ACC112 (cell line): Measurements from ENCODE around the gene PHTF2.

Source experiments
- H2AFZ ChIP-seq: fragments of 200-600 bp; sonication (generic); one replicate; pipeline ENCODE4 v1.6.0; 2017; ENCODE audit warnings: antibody characterized with exemption, low read length; ENCODE audit not compliant: unreplicated experiment
- H3K27ac ChIP-seq: fragments of 200-600 bp; sonication (generic); 2 replicates; pipeline ENCODE4 v1.5.1; 2014; ENCODE audit warnings: low read depth, mild to moderate bottlenecking, antibody characterized with exemption, low read length, moderate library complexity
- H3K27me3 ChIP-seq: fragments of 200-600 bp; sonication (generic); 2 replicates; pipeline ENCODE4 v1.6.1; 2014; ENCODE audit warnings: mild to moderate bottlenecking, antibody characterized with exemption, low read length, moderate library complexity, mixed read lengths; ENCODE audit not compliant: insufficient read depth
- H3K36me3 ChIP-seq: fragments of 200-600 bp; sonication (generic); 2 replicates; pipeline ENCODE4 v1.6.1; 2016; ENCODE audit warnings: mild to moderate bottlenecking, antibody characterized with exemption, low read length, moderate library complexity, mixed read lengths; ENCODE audit not compliant: insufficient read depth
- H3K4me1 ChIP-seq: fragments of 200-600 bp; sonication (generic); one replicate; pipeline ENCODE4 v1.6.1; 2016; ENCODE audit warnings: low read length, mixed read lengths; ENCODE audit not compliant: insufficient read depth, unreplicated experiment, control insufficient read depth
- H3K4me3 ChIP-seq: fragments of 200-600 bp; sonication (generic); 2 replicates; pipeline ENCODE4 v1.5.1; 2014; ENCODE audit warnings: mild to moderate bottlenecking, low read depth, low read length
- H3K79me2 ChIP-seq: fragments of 200-600 bp; sonication (generic); one replicate; pipeline ENCODE4 v1.6.0; 2016; ENCODE audit warnings: low read length; ENCODE audit not compliant: control insufficient read depth, unreplicated experiment, insufficient read depth

Gene PHTF2

DNA sequence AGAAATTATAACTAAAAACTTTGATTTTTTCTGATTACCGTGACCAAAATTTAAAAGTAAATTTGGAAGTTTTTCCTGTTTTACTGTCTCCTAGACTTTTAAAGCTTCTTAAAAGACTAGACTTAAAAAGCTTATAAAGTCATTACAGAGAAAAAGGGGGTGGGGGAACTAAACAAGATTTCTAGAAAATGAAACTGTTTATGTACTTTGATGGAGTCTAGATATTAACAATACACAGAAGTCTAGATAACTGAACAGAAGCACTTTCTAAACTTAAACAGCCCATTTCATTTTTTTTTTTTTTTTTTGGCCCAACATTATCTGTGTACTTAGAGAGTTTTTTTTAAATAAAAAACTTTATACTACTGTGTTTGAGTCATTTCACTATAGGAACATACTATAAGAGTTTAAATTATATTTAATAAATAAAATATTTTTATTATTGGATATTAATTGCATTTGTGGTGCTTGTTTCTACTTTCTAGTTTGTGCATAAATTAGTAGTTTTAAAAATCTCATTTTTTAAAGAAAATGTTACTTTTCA is 98.5 kb downstream of the PHTF2 start:
- H3K36me3 ChIP-seq = no peaks in the 10 kb centered on the region

DNA sequence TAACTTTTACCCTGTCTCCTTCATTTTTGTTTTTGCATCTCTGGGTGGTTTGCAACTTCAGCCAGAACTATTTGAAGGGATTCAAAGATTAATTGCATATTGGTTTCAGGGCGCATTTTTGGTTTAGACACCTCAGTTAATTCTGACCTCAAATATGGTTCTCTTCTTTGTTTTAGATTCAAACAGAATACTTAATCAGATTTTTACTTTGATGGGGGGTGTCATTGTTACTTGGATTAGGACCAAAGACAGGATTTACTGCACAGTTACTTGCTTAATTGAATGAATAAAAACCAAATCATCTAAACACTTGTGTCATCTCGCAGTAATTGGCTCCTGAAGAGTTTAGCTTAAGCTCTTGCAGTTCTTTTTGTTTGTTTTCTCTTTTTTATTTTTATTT is 100.9 kb downstream of the PHTF2 start:
- H3K79me2 ChIP-seq = no peaks in the 10 kb centered on the region
- H3K4me3 ChIP-seq = no peak overlapping the region
- H2AFZ ChIP-seq = no peak overlapping the region
- H3K36me3 ChIP-seq = no peaks in the 10 kb centered on the region
- H3K27me3 ChIP-seq = no peaks in the 10 kb centered on the region
- no peak overlapping the region for H3K27ac ChIP-seq
- H3K4me1 ChIP-seq = no peaks in the 10 kb centered on the region

More for the DNA sequence above, 98.5 kb downstream of the PHTF2 start:
- Histone ChIP-seq H3K4me3 (no peak overlapping the region), H3K27me3 (no peaks in the 10 kb centered on the region), H3K4me1 (no peaks in the 10 kb centered on the region), H3K79me2 (no peaks in the 10 kb centered on the region), H2AFZ (no peak overlapping the region), H3K27ac (no peak overlapping the region)

DNA sequence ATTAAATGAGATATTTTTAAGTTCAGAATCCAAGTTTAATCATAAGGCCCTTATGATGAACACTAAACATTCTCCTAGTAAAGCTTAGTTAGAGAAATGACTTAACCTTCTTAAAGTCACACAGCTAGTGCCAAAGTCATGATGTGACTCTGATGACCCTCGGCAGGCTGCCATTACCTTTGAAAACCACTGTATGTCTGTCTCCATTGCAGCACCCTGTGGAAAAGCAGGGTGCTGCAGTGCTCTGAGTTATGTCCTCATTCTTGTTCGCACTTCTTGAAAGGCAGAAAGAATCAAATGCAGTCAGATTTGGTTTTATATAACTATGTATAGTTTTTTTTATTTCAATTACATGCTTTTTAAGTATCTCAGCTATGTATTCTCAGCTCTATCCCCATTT is 105.0 kb downstream of the PHTF2 start:
- Histone ChIP-seq H3K79me2 (no peaks in the 10 kb centered on the region), H2AFZ (no peak overlapping the region), H3K4me1 (no peaks in the 10 kb centered on the region), H3K4me3 (no peak overlapping the region), H3K27ac (no peak overlapping the region), H3K27me3 (no peaks in the 10 kb centered on the region), H3K36me3 (no peaks in the 10 kb centered on the region)

DNA sequence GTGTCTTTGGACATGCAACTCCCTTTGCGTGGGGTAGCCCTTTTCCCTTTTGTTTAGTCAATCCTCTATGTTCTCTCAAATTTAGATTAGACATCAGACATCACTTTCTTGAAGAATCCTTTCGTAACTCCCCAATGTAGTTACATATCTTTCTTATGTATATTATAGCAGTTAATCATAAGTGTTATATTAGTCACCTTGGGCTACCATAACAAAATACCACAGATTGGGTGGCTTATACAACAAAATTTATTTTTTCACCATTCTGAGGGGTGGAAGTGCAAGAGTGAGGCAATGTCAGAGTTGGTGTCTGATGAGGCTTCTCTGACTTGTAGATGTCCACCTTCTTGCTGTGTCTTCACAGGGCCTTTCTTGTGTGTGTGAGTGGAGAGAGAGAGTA is 105.7 kb downstream of the PHTF2 start:
- H2AFZ ChIP-seq = no peak overlapping the region
- H3K27me3 ChIP-seq = no peaks in the 10 kb centered on the region
- no peaks in the 10 kb centered on the region for H3K36me3 ChIP-seq
- H3K4me1 ChIP-seq = no peaks in the 10 kb centered on the region
- H3K4me3 ChIP-seq = no peak overlapping the region
- H3K79me2 ChIP-seq = no peaks in the 10 kb centered on the region
- no peak overlapping the region for H3K27ac ChIP-seq

DNA sequence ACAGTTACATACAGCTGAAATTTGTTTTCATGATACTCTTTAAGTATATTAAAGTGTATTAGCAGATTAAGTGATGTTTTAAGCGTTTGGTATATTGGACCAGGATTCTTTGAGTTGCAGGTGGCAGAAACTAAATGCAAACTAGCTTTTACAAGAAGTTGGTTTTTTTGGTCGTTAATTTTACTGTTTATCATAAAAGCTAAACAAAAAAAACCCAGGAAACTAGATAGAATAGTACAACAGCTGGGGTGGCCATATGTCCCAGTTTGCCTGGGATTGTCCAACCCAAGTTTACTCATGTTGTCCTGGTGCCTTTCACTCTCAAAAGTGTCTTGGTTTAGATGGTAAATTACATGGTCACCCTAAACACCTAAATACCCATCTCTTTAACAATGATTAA is 108.7 kb downstream of the PHTF2 start:
- no peaks in the 10 kb centered on the region for H3K27me3 ChIP-seq
- H3K4me3 ChIP-seq = no peak overlapping the region
- no peak overlapping the region for H3K27ac ChIP-seq
- H3K79me2 ChIP-seq = no peaks in the 10 kb centered on the region
- H3K4me1 ChIP-seq = no peaks in the 10 kb centered on the region
- H3K36me3 ChIP-seq = no peaks in the 10 kb centered on the region
- no peak overlapping the region for H2AFZ ChIP-seq

DNA sequence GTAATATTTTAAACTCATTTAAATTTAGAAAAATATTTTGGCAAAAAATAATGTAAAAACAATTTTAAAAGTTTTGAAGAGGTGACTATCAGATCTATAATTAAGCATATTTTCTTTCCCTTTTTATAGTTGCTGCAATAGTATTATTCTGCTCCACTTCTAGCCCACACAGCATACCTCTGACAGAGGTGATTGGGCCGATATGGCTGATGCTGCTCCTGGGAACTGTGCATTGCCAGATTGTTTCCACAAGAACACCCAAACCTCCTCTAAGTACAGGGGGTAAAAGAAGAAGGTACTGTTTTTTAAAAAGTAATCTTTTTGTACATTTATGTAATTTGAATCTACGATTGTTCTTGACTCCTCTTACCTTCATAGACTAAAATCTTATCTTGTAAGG is 110.1 kb downstream of the PHTF2 start:
- no peak overlapping the region for H3K27ac ChIP-seq
- H3K4me3 ChIP-seq = no peak overlapping the region
- no peak overlapping the region for H2AFZ ChIP-seq
- H3K79me2 ChIP-seq = no peaks in the 10 kb centered on the region
- no peaks in the 10 kb centered on the region for H3K27me3 ChIP-seq
- H3K4me1 ChIP-seq = no peaks in the 10 kb centered on the region
- no peaks in the 10 kb centered on the region for H3K36me3 ChIP-seq

DNA sequence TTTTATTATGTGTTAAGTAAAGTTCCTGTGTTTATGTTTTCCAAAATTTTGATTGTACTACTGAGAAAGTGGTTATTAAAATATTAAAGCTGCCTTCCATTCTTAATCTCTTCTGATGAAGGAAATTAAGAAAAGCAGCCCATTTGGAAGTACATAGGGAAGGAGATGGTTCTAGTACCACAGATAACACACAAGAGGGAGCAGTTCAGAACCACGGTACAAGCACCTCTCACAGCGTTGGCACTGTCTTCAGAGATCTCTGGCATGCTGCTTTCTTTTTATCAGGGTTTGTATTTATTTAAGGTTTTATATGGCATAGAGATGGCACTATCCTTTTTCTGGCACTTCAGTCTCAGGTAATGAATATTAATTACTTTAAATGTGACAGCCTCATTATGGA is 111.6 kb downstream of the PHTF2 start:
- Histone ChIP-seq H3K36me3 (no peaks in the 10 kb centered on the region), H3K79me2 (no peaks in the 10 kb centered on the region), H2AFZ (no peak overlapping the region), H3K27me3 (no peaks in the 10 kb centered on the region), H3K4me3 (no peak overlapping the region), H3K27ac (no peak overlapping the region), H3K4me1 (no peaks in the 10 kb centered on the region)

DNA sequence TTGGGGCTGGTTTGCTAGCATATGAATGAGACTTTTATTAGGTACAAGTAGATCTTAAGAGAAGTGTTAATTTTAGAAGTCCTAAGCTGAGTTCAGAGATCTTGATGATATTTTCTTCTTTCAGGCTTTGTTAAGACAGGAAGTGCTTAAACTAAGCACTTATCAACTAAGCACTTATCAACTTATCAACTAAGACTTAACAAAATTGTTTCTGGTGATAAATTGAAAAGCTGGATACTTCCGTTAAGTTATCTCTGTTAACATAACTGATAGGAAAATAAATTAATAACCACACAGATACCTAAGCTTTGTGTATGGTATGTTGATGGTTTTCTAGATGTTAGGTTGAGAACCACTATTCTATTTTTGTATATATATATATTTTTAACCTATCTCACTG is 113.7 kb downstream of the PHTF2 start:
- Histone ChIP-seq H3K4me3 (no peak overlapping the region), H3K79me2 (no peaks in the 10 kb centered on the region), H3K4me1 (no peaks in the 10 kb centered on the region), H3K36me3 (no peaks in the 10 kb centered on the region), H3K27ac (no peak overlapping the region), H3K27me3 (no peaks in the 10 kb centered on the region), H2AFZ (no peak overlapping the region)

DNA sequence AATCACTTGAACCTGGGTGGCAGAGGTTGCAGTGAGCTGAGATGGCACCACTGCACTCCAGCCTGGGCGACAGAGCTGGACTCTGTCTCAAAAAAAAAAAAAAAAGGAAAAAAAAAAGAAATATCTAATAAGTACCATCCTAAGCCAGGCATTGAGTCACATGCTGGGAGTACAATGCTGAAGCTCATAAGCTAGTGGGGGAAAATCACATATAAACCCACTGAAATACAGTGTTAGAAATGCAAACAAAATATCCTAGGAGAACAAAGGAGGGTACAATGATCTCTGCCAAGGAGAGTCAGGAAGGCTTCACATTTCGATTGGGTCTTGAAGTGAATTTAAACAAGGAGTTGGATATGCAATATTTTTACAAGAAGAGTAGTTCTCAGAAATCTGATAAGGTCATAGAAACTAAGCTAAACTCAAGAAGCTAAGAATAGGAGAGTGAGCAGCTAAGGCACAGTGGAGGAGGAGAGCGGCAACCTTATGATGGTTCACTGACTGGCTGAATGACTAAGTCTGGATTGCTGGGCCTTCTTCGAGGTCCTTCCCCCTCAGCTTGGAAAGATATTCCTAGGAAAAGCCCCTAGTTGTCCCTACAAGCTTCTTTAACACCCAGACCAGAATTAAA is 115.5 kb downstream of the PHTF2 start:
- H2AFZ ChIP-seq = no peak overlapping the region
- H3K36me3 ChIP-seq = no peaks in the 10 kb centered on the region

DNA sequence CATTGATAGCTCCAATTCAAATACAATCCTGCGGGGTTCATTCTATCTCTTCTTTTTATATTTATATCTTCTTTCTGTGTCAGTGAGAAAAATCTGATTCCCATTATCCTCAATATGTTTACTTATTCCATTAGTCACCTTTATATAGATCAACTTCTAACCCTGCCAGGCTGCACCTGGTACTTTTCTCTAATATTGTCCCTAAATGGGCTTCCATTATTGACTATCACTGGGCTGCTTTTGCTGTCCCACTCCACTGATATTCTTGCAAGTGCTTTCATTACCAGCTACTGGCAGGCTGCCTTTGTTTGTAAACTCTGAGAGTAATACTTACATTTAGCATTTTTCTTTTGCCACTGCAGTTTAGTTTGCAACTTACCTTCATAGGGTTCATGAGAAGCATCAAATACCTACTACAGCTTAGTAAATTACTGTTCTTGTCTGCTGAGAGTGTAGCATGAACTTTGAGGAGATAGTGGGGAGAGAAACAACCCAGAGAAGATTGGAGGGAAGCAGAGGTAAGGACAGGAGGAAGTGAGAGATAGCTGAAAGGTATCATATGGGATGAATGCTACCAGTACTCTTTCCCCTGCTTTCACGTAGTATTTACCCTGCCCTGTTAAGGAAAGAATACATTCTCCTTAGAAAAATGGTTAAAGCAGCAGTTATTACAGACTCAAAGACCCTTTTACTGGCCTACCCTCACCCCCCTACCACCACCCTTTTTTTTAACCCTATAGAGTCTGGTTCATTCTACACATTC is 119.1 kb downstream of the PHTF2 start:
- no peaks in the 10 kb centered on the region for H3K27me3 ChIP-seq
- no peak overlapping the region for H3K27ac ChIP-seq
- no peaks in the 10 kb centered on the region for H3K4me1 ChIP-seq
- no peaks in the 10 kb centered on the region for H3K79me2 ChIP-seq
- no peak overlapping the region for H3K4me3 ChIP-seq
- H3K36me3 ChIP-seq = no peaks in the 10 kb centered on the region
- H2AFZ ChIP-seq = no peak overlapping the region

More for the DNA sequence above, 115.5 kb downstream of the PHTF2 start:
- Histone ChIP-seq H3K79me2 (no peaks in the 10 kb centered on the region), H3K27ac (no peak overlapping the region), H3K4me1 (no peaks in the 10 kb centered on the region), H3K27me3 (no peaks in the 10 kb centered on the region), H3K4me3 (no peak overlapping the region)

DNA sequence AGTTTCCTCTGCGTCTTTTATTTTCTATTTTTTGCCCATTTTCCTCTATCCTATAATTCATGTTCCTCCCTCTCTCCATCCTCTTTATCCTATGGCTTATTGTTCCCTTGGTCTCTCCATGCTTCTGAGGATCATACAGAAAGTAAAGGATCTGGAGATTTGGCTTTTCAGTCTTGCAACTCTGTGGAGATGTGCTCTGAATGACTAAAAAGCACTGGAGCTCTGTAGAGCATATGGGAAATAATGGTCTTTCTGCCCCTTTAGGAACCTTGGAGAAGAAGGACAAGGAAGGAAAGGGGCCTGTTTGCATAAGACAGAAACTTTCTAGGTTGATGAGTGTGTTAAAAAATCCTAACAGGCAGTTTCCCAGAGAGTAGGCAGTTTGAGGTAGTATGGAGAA is 120.1 kb downstream of the PHTF2 start:
- Histone ChIP-seq H3K27ac (no peak overlapping the region), H3K4me3 (no peak overlapping the region), H3K27me3 (no peaks in the 10 kb centered on the region), H3K4me1 (no peaks in the 10 kb centered on the region), H3K36me3 (no peaks in the 10 kb centered on the region), H2AFZ (no peak overlapping the region), H3K79me2 (no peaks in the 10 kb centered on the region)
